Measurements from ENCODE around the gene STK17A. TPM values are rescaled to one million over a fixed set of nuclear protein-coding genes. Genes with fewer than 3 reads are reported as not detected.
A peak's percentile ranks its signal among the peaks of the same experiment; 100 is the strongest.
"Not testable (repeated sequence)": the region's sequence is repeated elsewhere in the genome, so short reads cannot be mapped to it uniquely, and the experiment has no call there.

STK17A gene
- total RNA-seq, 4 donors from 2014 or later: 14.6 to 31.5 (median 27.3) TPM

- Histone ChIP-seq H3K36me3 (no peaks in the 10 kb centered on the region), H3K27me3 (no peaks in the 10 kb centered on the region), H3K4me3 (peak overlapping the region; percentile 80 to 94), H3K4me1 (peaks cover 0 to 31% (median 15%) of the 10 kb centered on the region in 3 donors), H3K27ac (peak overlapping the region; percentile 79 to 96 (median 94)), H3K9me3 (no peaks in the 10 kb centered on the region)
- ATAC-seq: peak; percentile 37
- TF ChIP-seq POLR2AphosphoS5 (IDR thresholded peaks at IDR 0.05) (peak; percentile 47), EP300 (IDR thresholded peaks at IDR 0.05) (no peak), CTCF (IDR thresholded peaks at IDR 0.05) (peak in 2 of 4 experiments; percentile 4 to 32)
- 0 to 1% methylated on average over 18 to 24 of the region's 66 CpGs for WGBS, 2 donors (ENCODE audit: low coverage in 1 of 2)
These were observed 701 bp downstream of the STK17A start for GRCh38 chr7:43583424-43584194.

GRCh38 chr7:43584195-43584586 is 1.3 kb downstream of the STK17A start:
- TF ChIP-seq POLR2A (IDR thresholded peaks at IDR 0.05) (no peak), POLR2AphosphoS5 (IDR thresholded peaks at IDR 0.05) (peak; percentile 83)
- H3K9me3 ChIP-seq: no peaks in the 10 kb centered on the region
- peaks cover 0 to 31% (median 15%) of the 10 kb centered on the region in 3 donors for H3K4me1 ChIP-seq
- no peaks in the 10 kb centered on the region for H3K36me3 ChIP-seq
- H3K27ac ChIP-seq: peak overlapping the region; percentile 79 to 96 (median 94)
- peak overlapping the region; percentile 80 to 94 for H3K4me3 ChIP-seq
- no peak for ATAC-seq
- WGBS, 2 donors (ENCODE audit: low coverage in 1 of 2): 0 to 40% methylated on average over 1 of the region's 8 CpGs
- no peaks in the 10 kb centered on the region for H3K27me3 ChIP-seq

- not testable (repeated sequence) for H3K9me3 ChIP-seq, H3K27me3 ChIP-seq, ATAC-seq, H3K36me3 ChIP-seq
- peaks cover 0 to 31% (median 15%) of the 10 kb centered on the region in 3 donors for H3K4me1 ChIP-seq
- WGBS, 2 donors (ENCODE audit: low coverage in 1 of 2): 96% methylated on average over 4 of the region's 11 CpGs; no CpG with 5 or more reads in 1 of the 2 donors
- H3K27ac ChIP-seq: peak overlapping the region in 3 of 4 donors; percentile 92 to 96 (median 96)
- H3K4me3 ChIP-seq: peak overlapping the region in 1 of 2 donors; percentile 94
These were observed 1.8 kb downstream of the STK17A start for GRCh38 chr7:43584733-43585132.

GRCh38 chr7:43585562-43585961 is 2.7 kb downstream of the STK17A start:
- ATAC-seq: no peak
- TF ChIP-seq POLR2AphosphoS5 (IDR thresholded peaks at IDR 0.05) (peak; percentile 35), EP300 (IDR thresholded peaks at IDR 0.05) (no peak), POLR2A (IDR thresholded peaks at IDR 0.05) (no peak), CTCF (IDR thresholded peaks at IDR 0.05) (no peak)
- Histone ChIP-seq H3K9me3 (no peaks in the 10 kb centered on the region), H3K4me3 (no peak overlapping the region), H3K36me3 (no peaks in the 10 kb centered on the region), H3K27ac (peak overlapping the region in 1 of 4 donors; percentile 3), H3K4me1 (peaks cover 0 to 31% (median 15%) of the 10 kb centered on the region in 3 donors), H3K27me3 (no peaks in the 10 kb centered on the region)
- 44 to 69% methylated on average over 2 of the region's 2 CpGs for WGBS, 2 donors (ENCODE audit: low coverage in 1 of 2)

- peaks cover 0 to 31% (median 15%) of the 10 kb centered on the region in 3 donors for H3K4me1 ChIP-seq
- no peaks in the 10 kb centered on the region for H3K27me3 ChIP-seq
- H3K4me3 ChIP-seq: no peak overlapping the region
- H3K27ac ChIP-seq: peak overlapping the region in 1 of 4 donors; percentile 3
- H3K36me3 ChIP-seq: no peaks in the 10 kb centered on the region
- 72 to 73% methylated on average over 4 of the region's 4 CpGs for WGBS, 2 donors (ENCODE audit: low coverage in 1 of 2)
- H3K9me3 ChIP-seq: no peaks in the 10 kb centered on the region
- no peak for ATAC-seq
- TF ChIP-seq POLR2AphosphoS5 (IDR thresholded peaks at IDR 0.05) (no peak), EP300 (IDR thresholded peaks at IDR 0.05) (no peak), POLR2A (IDR thresholded peaks at IDR 0.05) (no peak), CTCF (IDR thresholded peaks at IDR 0.05) (no peak)
These were observed 3.5 kb downstream of the STK17A start for GRCh38 chr7:43586251-43586900.

Measured in gastroesophageal sphincter (tissue), 4 donors.